Suprapubic skin (tissue), 4 donors: ENCODE data around the gene IPO13. TPM values are rescaled to one million over a fixed set of nuclear protein-coding genes. Genes with fewer than 3 reads are reported as not detected.

ENCODE experiments used
- DNase-seq, 2 donors: peaks; one replicate each; pipeline ENCODE4 v3.0.0-alpha.2; 2019; ENCODE audit warnings: low spot score in 2 of 2
- H3K27ac ChIP-seq: fragments of 200-600 bp; sonication (generic); one replicate; pipeline ENCODE4 v1.5.1; 2019
- H3K27me3 ChIP-seq: fragments of 200-600 bp; sonication (generic); one replicate; pipeline ENCODE4 v1.5.1; 2019
- H3K36me3 ChIP-seq: fragments of 200-600 bp; sonication (generic); one replicate; pipeline ENCODE4 v1.5.1; 2019
- H3K4me1 ChIP-seq: fragments of 200-600 bp; sonication (generic); one replicate; pipeline ENCODE4 v1.5.1; 2019
- H3K4me3 ChIP-seq: fragments of 200-600 bp; sonication (generic); one replicate; pipeline ENCODE4 v1.5.1; 2019; ENCODE audit warnings: mild to moderate bottlenecking
- H3K9me3 ChIP-seq: fragments of 200-600 bp; sonication (generic); one replicate; pipeline ENCODE4 v1.5.1; 2019
- CTCF ChIP-seq, 2 donors: fragments of 200-600 bp in 1 of 2; fragments of 450-650 bp in 1 of 2; sonication (generic) in 1 of 2; IDR thresholded peaks; one replicate each; pipeline ENCODE4 v1.5.1; 2016 to 2019; ENCODE audit warnings: antibody characterized with exemption in 2 of 2, mild to moderate bottlenecking in 1 of 2, moderate library complexity in 1 of 2
- EP300 ChIP-seq: sonication (generic); formaldehyde crosslinking; IDR thresholded peaks from one replicate; pipeline ENCODE4 v1.6.1; 2017; ENCODE audit warnings: antibody characterized with exemption
- POLR2A ChIP-seq, 2 donors: fragments of 450-650 bp; IDR thresholded peaks; one replicate each; pipeline ENCODE4 v1.6.1; 2017; ENCODE audit warnings: antibody characterized with exemption in 2 of 2, mild to moderate bottlenecking in 2 of 2, moderate library complexity in 2 of 2
- POLR2AphosphoS5 ChIP-seq, 3 donors: sonication (generic); formaldehyde crosslinking; IDR thresholded peaks; one replicate each; pipeline ENCODE4 v1.6.1; 2017; ENCODE audit warnings: antibody characterized with exemption in 3 of 3
- WGBS: methylation state at CpG from one replicate; pipeline ENCODE4 v1.1.5; 2018; 5-methylcytosine and 5-hydroxymethylcytosine counted together
- total RNA-seq, 4 donors: library from RNA; depleted of rRNA; stranded (reverse); fragments of >200 nt; gene quantifications; one replicate each; pipeline ENCODE4 v1.1.0, GENCODE V29; 2016

Gene IPO13
- total RNA-seq, 4 donors from 2014 or later = 30.8 to 41.0 (median 34.8) TPM

GRCh38 chr1:43976890-43977289 lies 30.1 kb downstream of the IPO13 start:
- TF ChIP-seq CTCF (IDR thresholded peaks at IDR 0.05) = no peak
- TF ChIP-seq EP300 = no peak
- no peak for TF ChIP-seq POLR2AphosphoS5 (IDR thresholded peaks at IDR 0.05)
- no peak for TF ChIP-seq POLR2A (IDR thresholded peaks at IDR 0.05)
- Histone ChIP-seq H3K27ac (no peak overlapping the region), H3K27me3 (no peaks in the 10 kb centered on the region), H3K4me3 (no peak overlapping the region), H3K36me3 (peaks cover 22% of the 10 kb centered on the region), H3K9me3 (no peaks in the 10 kb centered on the region), H3K4me1 (peaks cover 62% of the 10 kb centered on the region)
- WGBS = 91% methylated on average over 8 of the region's 8 CpGs
- DNase-seq = no peak

- Histone ChIP-seq H3K9me3 (no peaks in the 10 kb centered on the region), H3K4me3 (no peak overlapping the region), H3K36me3 (peaks cover 15% of the 10 kb centered on the region), H3K27ac (no peak overlapping the region), H3K4me1 (peaks cover 62% of the 10 kb centered on the region), H3K27me3 (no peaks in the 10 kb centered on the region)
- TF ChIP-seq CTCF (IDR thresholded peaks at IDR 0.05) (no peak), POLR2A (IDR thresholded peaks at IDR 0.05) (no peak), POLR2AphosphoS5 (IDR thresholded peaks at IDR 0.05) (no peak), EP300 (no peak)
- WGBS = 83% methylated on average over 8 of the region's 9 CpGs
- DNase-seq = no peak
These were observed 30.9 kb downstream of the IPO13 start for GRCh38 chr1:43977376-43978263.

- H3K27ac ChIP-seq = no peak overlapping the region
- H3K4me3 ChIP-seq = no peak overlapping the region
- H3K9me3 ChIP-seq = no peaks in the 10 kb centered on the region
- TF ChIP-seq CTCF (IDR thresholded peaks at IDR 0.05) = no peak
- no peak for TF ChIP-seq EP300
- no peak for TF ChIP-seq POLR2AphosphoS5 (IDR thresholded peaks at IDR 0.05)
- no peak for TF ChIP-seq POLR2A (IDR thresholded peaks at IDR 0.05)
- DNase-seq = no peak
- H3K4me1 ChIP-seq = peaks cover 62% of the 10 kb centered on the region
- WGBS = 63% methylated on average over 4 of the region's 5 CpGs
- no peaks in the 10 kb centered on the region for H3K27me3 ChIP-seq
- H3K36me3 ChIP-seq = peaks cover 13% of the 10 kb centered on the region
These were observed 31.5 kb downstream of the IPO13 start for GRCh38 chr1:43978264-43978550.

GRCh38 chr1:43978551-43979260 lies 32.0 kb downstream of the IPO13 start, which contains the start of gene B4GALT2:
TSS of gene B4GALT2 (plus strand) at chr1:43979210. CDS start at chr1:43981161, 1,951 bp downstream.
- Histone ChIP-seq H3K36me3 (peaks cover 13% of the 10 kb centered on the region), H3K9me3 (no peaks in the 10 kb centered on the region), H3K4me3 (peak within 1 kb of the TSS; percentile 85), H3K27ac (peak within 1 kb of the TSS; percentile 65), H3K27me3 (no peaks in the 10 kb centered on the region), H3K4me1 (peaks cover 62% of the 10 kb centered on the region)
- DNase-seq = peak in 1 of 2 donors; percentile 78
- TF ChIP-seq CTCF (IDR thresholded peaks at IDR 0.05) (no peak), POLR2A (IDR thresholded peaks at IDR 0.05) (no peak), POLR2AphosphoS5 (IDR thresholded peaks at IDR 0.05) (no peak), EP300 (no peak)
- 15% methylated on average over 17 of the region's 54 CpGs for WGBS

- Histone ChIP-seq H3K36me3 (peaks cover 13% of the 10 kb centered on the region), H3K4me3 (peak overlapping the region; percentile 85), H3K27ac (peak overlapping the region; percentile 65), H3K4me1 (peaks cover 58% of the 10 kb centered on the region), H3K9me3 (no peaks in the 10 kb centered on the region), H3K27me3 (no peaks in the 10 kb centered on the region)
- no peak for DNase-seq
- TF ChIP-seq CTCF (IDR thresholded peaks at IDR 0.05) (no peak), EP300 (no peak), POLR2A (IDR thresholded peaks at IDR 0.05) (no peak), POLR2AphosphoS5 (IDR thresholded peaks at IDR 0.05) (no peak)
- no CpG with 5 or more reads among the region's 45 CpGs for WGBS
These were observed 32.4 kb downstream of the IPO13 start for GRCh38 chr1:43979261-43979527.
